ENCODE measurements around the gene ZNF462. TPM values are rescaled to one million over a fixed set of nuclear protein-coding genes. Genes with fewer than 3 reads are reported as not detected.

Gene ZNF462
- total RNA-seq, 6 experiments from 2014 or later, result 0.93 to 4.0 (median 2.9) TPM

DNA sequence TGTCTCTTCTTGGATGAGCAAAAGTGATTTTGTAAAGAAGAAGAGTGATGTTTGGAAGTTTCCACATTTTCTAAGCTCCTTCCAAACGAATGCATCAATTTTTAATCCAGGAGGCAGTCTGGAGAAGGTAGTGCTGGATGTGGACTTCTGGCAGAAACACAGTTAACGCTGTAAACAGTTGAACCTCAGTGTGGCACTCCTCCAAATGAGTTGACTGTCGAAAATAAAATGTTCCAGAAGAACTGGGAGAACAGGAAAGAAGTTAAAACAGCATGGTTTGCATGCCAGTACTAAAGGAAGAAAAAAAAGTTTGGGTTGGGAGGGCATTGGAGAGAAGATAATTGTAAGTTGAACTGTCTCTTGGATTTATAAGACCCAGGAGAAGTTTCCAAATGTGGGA lies 6.5 kb downstream of the ZNF462 start:
- TF ChIP-seq CTCF (IDR thresholded peaks at IDR 0.05) (no peak), POLR2A (IDR thresholded peaks at IDR 0.05) (no peak)
- no peaks in the 10 kb centered on the region for H3K27me3 ChIP-seq
- intact Hi-C loops (cut with DNase I), result no loop called here
- peak overlapping the region in 1 of 3 donors; percentile 55 for H3K27ac ChIP-seq
- no peaks in the 10 kb centered on the region for H3K36me3 ChIP-seq
- ATAC-seq, result peak; percentile 36 to 60 (median 44)
- H3K4me1 ChIP-seq, result peaks cover 0 to 29% (median 6%) of the 10 kb centered on the region in 4 donors
- 9% methylated on average over 3 of the region's 3 CpGs for WGBS (ENCODE audit: insufficient coverage, low coverage, low lambda C conversion rate, missing lambda C conversion rate)
- no peak overlapping the region for H3K4me3 ChIP-seq
- no peaks in the 10 kb centered on the region for H3K9me3 ChIP-seq
- DNase-seq, result no peak

- H3K36me3 ChIP-seq, result no peaks in the 10 kb centered on the region
- no peak overlapping the region for H3K4me3 ChIP-seq
- intact Hi-C loops (cut with DNase I), result no loop called here
- H3K27ac ChIP-seq, result no peak overlapping the region
- DNase-seq (no peak), ATAC-seq (no peak)
- peaks cover 0 to 29% (median 8%) of the 10 kb centered on the region in 4 donors for H3K4me1 ChIP-seq
- H3K27me3 ChIP-seq, result no peaks in the 10 kb centered on the region
- 87% methylated on average over 5 of the region's 5 CpGs for WGBS (ENCODE audit: insufficient coverage, low coverage, low lambda C conversion rate, missing lambda C conversion rate)
- no peak for TF ChIP-seq POLR2A (IDR thresholded peaks at IDR 0.05)
- TF ChIP-seq CTCF (IDR thresholded peaks at IDR 0.05), result no peak
- no peaks in the 10 kb centered on the region for H3K9me3 ChIP-seq
These were observed 9.7 kb downstream of the ZNF462 start for GRCh38 chr9:106872641-106873040.

DNA sequence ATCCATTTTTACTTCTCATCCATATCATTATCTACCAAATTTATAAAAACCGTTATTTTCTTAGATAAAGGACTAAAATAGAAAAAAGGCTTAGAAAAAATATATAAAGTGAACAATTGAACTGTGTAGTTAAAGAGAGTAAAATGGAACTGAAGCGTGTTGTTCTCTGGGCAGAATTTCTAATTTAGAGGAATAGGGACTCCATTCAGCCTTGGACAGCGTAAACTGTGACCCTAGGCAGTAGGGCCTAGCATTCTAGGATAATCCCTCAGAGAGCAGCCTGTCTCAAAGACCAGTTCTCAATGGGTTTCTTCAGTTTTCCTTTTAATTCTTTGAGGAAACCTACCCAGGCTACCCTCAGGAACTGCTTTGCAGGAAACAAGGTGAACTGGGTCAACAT lies 11.1 kb downstream of the ZNF462 start:
- DNase-seq (no peak), ATAC-seq (no peak)
- TF ChIP-seq CTCF (IDR thresholded peaks at IDR 0.05) (no peak), POLR2A (IDR thresholded peaks at IDR 0.05) (no peak)
- Histone ChIP-seq H3K9me3 (no peaks in the 10 kb centered on the region), H3K27me3 (no peaks in the 10 kb centered on the region), H3K27ac (no peak overlapping the region), H3K4me3 (no peak overlapping the region), H3K36me3 (no peaks in the 10 kb centered on the region), H3K4me1 (peaks cover 0 to 16% (median 5%) of the 10 kb centered on the region in 4 donors)
- intact Hi-C loops (cut with DNase I), result no loop called here
- 75% methylated on average over 3 of the region's 3 CpGs for WGBS (ENCODE audit: insufficient coverage, low coverage, low lambda C conversion rate, missing lambda C conversion rate)

- DNase-seq, result no peak
- WGBS (ENCODE audit: insufficient coverage, low coverage, low lambda C conversion rate, missing lambda C conversion rate), result 60% methylated on average over 2 of the region's 2 CpGs
- TF ChIP-seq CTCF (IDR thresholded peaks at IDR 0.05), result no peak
- TF ChIP-seq POLR2A (IDR thresholded peaks at IDR 0.05), result no peak
These were observed 11.7 kb downstream of the ZNF462 start for GRCh38 chr9:106874652-106875051.

GRCh38 chr9:106875529-106875928 lies 12.6 kb downstream of the ZNF462 start:
- no peak for TF ChIP-seq POLR2A (IDR thresholded peaks at IDR 0.05)
- TF ChIP-seq CTCF (IDR thresholded peaks at IDR 0.05), result no peak
- Histone ChIP-seq H3K4me3 (no peak overlapping the region), H3K27me3 (no peaks in the 10 kb centered on the region), H3K9me3 (no peaks in the 10 kb centered on the region), H3K4me1 (peaks cover 0 to 5% (median 2%) of the 10 kb centered on the region in 4 donors), H3K36me3 (no peaks in the 10 kb centered on the region), H3K27ac (no peak overlapping the region)
- intact Hi-C loops (cut with DNase I), result no loop called here
- 42% methylated on average over 3 of the region's 3 CpGs for WGBS (ENCODE audit: insufficient coverage, low coverage, low lambda C conversion rate, missing lambda C conversion rate)
- ATAC-seq (peak; percentile 33 to 60 (median 46)), DNase-seq (no peak)

More at GRCh38 chr9:106874652-106875051, 11.7 kb downstream of the ZNF462 start:
- H3K9me3 ChIP-seq, result no peaks in the 10 kb centered on the region
- intact Hi-C loops (cut with DNase I), result no loop called here
- ATAC-seq, result no peak
- H3K27ac ChIP-seq, result no peak overlapping the region
- no peaks in the 10 kb centered on the region for H3K36me3 ChIP-seq
- H3K4me3 ChIP-seq, result no peak overlapping the region
- no peaks in the 10 kb centered on the region for H3K27me3 ChIP-seq
- H3K4me1 ChIP-seq, result peaks cover 0 to 10% (median 2%) of the 10 kb centered on the region in 4 donors
